Central memory CD4-positive, alpha-beta T cell (primary cell): ENCODE measurements around the gene ACTN1.

Source experiments
- DNase-seq: peaks from one replicate; pipeline ENCODE4 v3.0.0; 2022

ACTN1 gene

GRCh38 chr14:68908201-68908600, 70.9 kb downstream of the ACTN1 start:
- no peak for DNase-seq

GRCh38 chr14:68906439-68906838, 72.7 kb downstream of the ACTN1 start:
- DNase-seq, result no peak

DNA sequence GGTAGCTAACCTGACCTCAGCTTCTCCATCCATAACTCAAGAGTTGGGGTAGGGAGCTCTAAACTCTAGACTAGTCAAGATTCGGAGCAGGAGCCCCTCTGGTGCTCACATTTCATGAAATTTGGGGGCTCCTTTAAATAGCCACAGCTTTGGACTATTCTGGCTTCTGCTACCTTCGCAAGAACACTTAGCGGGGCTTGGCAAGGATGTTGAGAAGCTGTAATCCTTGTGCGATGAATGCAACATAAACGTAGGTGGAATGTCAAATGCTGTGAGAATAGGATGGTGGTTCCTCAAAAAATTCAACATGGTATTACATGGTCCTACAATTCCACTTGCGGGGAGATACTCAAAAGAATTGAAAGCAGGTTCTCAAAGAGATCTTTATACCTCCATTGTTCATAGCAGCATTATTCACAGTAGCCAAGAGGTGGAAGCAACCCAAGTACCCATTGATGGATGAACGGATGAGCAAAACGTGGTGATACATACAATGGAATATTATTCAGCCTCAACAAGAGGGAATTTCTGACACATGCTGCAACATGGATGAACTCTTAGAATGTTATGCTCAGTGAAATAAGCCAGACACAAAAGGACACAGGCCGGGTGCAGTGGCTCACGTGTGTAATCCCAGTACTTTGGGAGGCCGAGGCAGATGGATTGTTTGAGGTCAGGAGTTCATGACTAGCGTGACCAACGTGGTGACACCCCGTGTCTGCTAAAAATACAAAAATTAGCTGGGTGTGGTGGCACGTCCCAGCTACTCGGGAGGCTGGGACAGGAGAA, 73.8 kb downstream of the ACTN1 start:
- DNase-seq, result no peak

GRCh38 chr14:68902357-68902756, 76.7 kb downstream of the ACTN1 start:
- no peak for DNase-seq

- DNase-seq, result no peak
Measured at GRCh38 chr14:68899033-68899603, 80.0 kb downstream of the ACTN1 start.

- no peak for DNase-seq
Measured at GRCh38 chr14:68898248-68899032, 80.7 kb downstream of the ACTN1 start.

DNA sequence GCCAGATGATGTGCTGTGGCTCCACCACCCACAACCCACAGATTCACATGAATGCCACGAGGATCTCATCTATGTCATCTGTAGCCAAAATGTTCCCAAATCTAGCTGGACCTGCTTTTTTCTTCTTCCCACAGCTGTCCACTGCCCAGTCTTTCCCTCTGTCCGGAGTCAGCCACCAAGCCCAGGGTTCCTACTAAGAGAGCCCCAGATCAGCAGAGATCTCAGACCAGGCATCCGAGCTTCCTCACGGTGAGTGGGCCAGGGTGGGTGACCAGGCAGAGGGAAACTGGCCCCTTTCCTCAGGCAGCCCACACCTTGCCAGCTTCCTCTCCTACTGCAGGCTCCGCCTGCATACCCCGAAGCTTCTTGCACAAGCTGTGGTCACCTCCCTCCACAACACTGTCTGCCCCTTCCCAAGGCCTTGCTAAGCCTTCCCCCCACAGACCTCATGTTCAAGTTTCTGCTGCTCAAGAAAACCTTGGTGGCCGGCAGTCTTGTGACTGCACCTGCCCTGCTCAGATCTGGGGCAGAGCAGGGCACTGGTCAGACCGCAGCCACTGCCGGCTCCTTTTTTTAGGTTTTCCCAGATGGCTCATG, 81.4 kb downstream of the ACTN1 start:
- DNase-seq, result no peak

DNA sequence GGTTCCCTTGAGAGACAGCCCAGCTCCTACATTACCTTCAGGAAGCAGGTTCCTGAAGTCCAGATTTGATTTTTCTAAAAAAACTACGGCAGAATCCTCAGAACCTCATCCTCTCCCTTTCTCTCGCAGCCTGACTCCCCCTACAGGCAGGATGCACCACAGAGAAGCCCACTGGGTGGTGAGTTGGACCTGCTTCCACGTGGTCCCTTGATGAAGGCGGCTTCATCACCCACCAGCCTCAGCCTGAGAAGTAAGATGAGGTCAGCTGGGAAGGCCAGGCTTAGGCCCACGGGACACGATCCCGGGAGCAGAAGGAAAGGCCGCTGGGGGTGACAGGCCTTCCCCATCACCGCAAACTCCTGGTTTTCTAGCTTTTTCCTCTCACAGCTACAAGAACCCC, 83.0 kb downstream of the ACTN1 start:
- DNase-seq, result no peak

DNA sequence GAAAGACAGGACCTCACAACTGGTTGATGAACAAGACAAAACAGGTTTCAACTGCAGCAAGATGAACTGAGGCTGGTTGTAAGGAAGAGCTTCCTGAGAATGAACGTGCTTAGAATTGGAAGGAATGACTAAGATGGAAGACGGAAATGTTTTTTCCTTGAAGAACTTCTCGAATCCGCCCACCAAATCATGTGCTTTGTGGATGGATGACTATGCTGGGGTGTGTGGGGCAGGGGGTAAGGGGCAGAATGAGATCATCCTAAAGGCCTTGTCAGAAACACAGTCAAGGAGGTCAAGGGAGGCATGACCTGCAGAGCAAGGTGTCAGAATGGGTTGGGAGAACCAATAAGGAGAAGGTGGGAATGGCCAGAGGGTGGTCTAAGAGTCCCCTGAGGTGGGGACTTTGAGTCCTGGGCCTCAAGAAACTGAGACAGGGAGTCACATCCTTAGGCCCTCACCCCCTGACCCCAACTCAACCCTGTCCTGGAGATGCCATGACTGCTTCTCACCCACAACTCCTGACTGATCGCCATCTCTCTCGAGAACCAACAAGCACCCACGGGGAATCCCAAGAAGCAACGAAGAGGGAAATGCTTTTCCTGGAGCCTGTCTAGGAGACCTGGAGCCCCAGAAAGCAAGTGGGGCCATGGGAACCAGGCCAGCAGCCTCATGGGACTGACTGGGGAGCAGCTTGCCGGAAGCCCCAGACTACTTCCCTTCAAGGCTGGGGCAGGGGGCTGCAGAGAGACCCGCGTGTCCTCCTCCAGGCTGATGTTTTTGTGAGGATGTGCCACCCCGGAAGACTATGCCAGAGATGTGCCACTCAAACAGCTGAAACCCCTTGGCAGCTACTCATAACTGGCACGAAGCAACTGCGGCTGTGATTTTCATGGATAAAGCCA, 84.0 kb downstream of the ACTN1 start:
- DNase-seq, result no peak

DNA sequence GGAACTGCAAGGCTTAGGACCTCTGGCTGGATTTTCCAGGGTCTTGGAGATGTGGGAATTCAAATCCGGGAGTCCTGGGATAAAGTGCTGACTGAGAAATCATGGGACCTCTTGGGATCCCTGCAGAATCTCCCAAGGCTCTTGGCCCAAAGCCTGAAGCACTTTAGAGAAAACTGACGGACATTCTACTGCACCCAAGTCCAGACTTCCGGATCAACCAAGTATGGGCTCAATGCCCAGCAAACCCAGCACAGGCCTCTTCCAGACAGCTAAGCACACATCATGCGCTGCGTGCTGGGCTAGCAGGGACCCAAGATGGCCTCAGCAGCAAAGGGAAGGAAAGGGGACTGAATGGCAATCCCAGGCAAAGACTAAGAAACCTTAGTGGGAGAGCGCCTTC, 85.0 kb downstream of the ACTN1 start:
- no peak for DNase-seq

DNA sequence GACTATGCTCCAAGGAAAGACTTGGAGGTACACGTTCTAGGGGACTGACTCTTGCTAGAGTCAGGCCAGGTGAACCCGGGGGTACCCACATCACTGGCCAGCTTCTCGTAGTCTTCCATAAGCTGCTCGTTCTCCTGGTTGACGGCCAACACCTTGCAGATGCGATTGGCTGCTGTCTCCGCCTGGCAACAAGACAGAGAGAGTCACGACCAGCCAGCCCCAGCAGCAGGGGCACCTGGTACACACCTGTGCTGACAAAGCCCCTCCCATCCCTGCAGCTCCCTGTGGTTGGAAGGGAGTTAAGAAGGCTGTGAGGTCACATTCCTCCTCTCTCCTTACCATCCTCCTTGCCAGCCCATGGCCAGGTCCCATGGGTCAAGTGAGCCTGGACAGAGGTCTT, 85.5 kb downstream of the ACTN1 start:
- DNase-seq, result no peak

- DNase-seq, result no peak
Measured at GRCh38 chr14:68892961-68893360, 86.1 kb downstream of the ACTN1 start.

DNA sequence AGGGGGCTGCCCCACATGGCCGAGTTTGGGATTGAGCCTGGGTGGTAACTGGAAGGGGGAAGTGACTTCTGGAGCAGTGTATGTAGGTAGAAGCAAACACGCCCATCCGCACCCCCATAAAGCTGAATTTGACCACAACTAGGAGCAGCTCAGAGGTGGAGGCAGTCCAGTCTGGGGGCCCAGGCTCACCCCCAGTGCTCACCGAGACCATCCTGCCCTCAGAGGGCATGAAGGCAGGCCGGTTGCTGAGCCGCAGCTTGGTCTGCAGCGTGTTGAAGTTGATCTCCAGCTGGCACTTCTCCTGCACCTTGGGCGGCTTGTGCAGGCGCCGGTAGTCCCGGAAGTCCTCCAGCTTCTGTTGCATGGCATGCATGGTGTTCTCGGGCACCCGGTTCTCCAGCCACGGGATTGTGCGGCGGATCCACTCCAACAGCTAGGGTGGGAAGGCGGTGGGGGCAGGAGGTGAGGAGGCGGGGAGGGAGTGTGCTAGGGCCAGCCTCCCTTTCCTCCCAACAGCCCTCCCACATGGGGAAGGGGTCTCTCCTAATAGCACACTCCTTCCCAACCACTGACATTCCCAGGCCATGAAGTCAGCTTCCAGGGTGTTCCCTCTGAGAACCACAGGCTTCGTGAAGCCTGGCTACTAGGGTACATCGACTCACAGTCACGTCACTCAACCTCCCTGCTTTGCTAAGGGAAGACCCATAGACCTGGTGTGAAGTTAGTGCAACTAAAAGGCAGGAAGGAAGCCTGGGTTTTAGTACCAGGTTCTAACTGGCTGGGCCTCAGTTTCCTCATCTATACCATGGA, 87.0 kb downstream of the ACTN1 start:
- DNase-seq, result no peak

GRCh38 chr14:68890173-68890931, 88.8 kb downstream of the ACTN1 start:
- DNase-seq, result no peak

DNA sequence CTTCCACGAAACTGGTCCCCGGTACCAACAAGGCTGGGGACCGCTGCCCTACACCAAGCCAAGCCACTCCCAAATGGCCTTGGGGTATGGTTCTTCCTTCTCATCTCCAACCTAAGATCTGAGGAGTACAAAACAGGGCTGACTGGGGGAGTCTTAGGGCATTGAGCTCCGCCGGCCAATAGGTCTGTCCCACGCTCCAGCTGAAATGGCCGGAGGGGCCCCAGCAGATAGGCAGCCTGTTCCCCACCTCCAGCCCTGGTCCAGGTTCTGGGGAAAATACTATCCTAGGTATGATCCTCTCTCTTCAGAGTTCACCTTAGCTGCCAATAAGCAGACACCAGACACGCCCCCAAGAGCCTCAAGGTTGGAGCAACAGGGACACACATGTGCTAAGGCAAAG, 90.2 kb downstream of the ACTN1 start:
- DNase-seq, result no peak

GRCh38 chr14:68888025-68888850, 90.9 kb downstream of the ACTN1 start:
- no peak for DNase-seq

- no peak for DNase-seq
Measured at GRCh38 chr14:68886109-68886434, 93.0 kb downstream of the ACTN1 start.

DNA sequence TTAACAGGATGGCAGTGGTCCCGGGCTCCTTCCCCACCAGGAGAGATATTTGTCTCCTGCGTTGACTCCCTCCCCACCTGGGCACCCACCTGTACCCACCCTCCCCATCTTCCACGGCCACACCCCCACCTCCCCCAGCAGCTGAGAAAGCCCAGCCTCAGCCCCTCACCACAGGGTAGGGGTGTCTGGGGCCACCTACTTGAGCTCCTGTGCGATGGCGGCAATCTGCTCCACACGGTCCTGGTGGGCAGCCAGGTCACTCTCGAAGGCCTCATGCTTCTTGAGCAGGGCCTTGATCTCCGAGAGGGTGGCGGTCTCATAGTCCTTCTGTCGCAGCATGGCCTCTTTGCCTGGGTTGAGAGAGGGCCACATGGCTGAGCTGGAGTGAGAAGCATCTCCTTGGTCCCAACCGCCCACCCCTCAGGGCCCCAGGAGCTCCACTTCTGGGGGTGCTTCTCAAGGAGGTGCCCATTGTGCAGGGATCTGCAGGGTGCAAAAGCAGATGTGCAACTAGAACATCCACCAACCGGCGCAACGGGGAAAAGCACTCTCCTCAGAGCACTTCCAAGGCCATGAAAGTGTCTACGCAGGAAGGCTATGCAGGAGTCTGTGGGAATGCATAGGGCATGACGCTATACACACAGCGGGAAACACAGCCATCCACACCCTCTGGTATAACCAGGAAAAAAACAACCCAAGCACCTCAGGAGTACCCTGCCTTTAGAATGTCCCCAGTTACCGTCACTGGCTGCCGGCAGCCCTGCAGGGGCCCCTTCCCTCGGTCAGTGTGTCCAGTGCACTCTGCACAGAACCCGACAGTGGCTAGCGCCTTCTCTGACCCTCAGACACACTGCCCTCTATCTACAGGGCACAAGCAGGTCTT, 93.6 kb downstream of the ACTN1 start:
- no peak for DNase-seq
